ENCODE results near the gene CDH26.
"Not testable (repeated sequence)": the region's sequence is repeated elsewhere in the genome, so short reads cannot be mapped to it uniquely, and the experiment has no call there.

Gene CDH26

GRCh38 chr20:59940129-59940955 lies 17.9 kb upstream of the CDH26 start, which contains the start of the genes FAM217B and PPP1R3D:
Gene FAM217B (plus strand): TSS chr20:59940389. CDS start chr20:59943944, 3,555 bp downstream.
Gene PPP1R3D (minus strand): TSS chr20:59940305. CDS start chr20:59939931, 374 bp downstream.
- DNase-seq (ENCODE audit: low read depth in 2 of 2, low spot score in 1 of 2) = peak; percentile 69 to 78

GRCh38 chr20:59940956-59941294 lies 17.3 kb upstream of the CDH26 start:
- DNase-seq (ENCODE audit: low read depth in 2 of 2, low spot score in 1 of 2) = no peak

- DNase-seq (ENCODE audit: low read depth in 2 of 2, low spot score in 1 of 2) = no peak
These were observed 16.0 kb upstream of the CDH26 start for GRCh38 chr20:59942245-59942644.

- DNase-seq (ENCODE audit: low read depth in 2 of 2, low spot score in 1 of 2) = no peak
These were observed 13.5 kb upstream of the CDH26 start for GRCh38 chr20:59944726-59945125.

- no peak for DNase-seq (ENCODE audit: low read depth in 2 of 2, low spot score in 1 of 2)
These were observed 13.0 kb upstream of the CDH26 start for GRCh38 chr20:59945175-59945574.

- no peak for DNase-seq (ENCODE audit: low read depth in 2 of 2, low spot score in 1 of 2)
These were observed 12.5 kb upstream of the CDH26 start for GRCh38 chr20:59945731-59946130.

GRCh38 chr20:59947376-59947775 lies 10.8 kb upstream of the CDH26 start:
- no peak for DNase-seq (ENCODE audit: low read depth in 2 of 2, low spot score in 1 of 2)

- no peak for DNase-seq (ENCODE audit: low read depth in 2 of 2, low spot score in 1 of 2)
These were observed 10.0 kb upstream of the CDH26 start for GRCh38 chr20:59948212-59948611.

GRCh38 chr20:59948828-59949720 lies 9.1 kb upstream of the CDH26 start:
- no peak for DNase-seq (ENCODE audit: low read depth in 2 of 2, low spot score in 1 of 2)

- DNase-seq (ENCODE audit: low read depth in 2 of 2, low spot score in 1 of 2) = no peak
These were observed 8.3 kb upstream of the CDH26 start for GRCh38 chr20:59949911-59950310.

GRCh38 chr20:59954718-59955117 lies 3.5 kb upstream of the CDH26 start:
- DNase-seq (ENCODE audit: low read depth in 2 of 2, low spot score in 1 of 2) = no peak

GRCh38 chr20:59955131-59955796 lies 3.0 kb upstream of the CDH26 start:
- no peak for DNase-seq (ENCODE audit: low read depth in 2 of 2, low spot score in 1 of 2)

GRCh38 chr20:59957568-59957967 lies 655 bp upstream of the CDH26 start:
- not testable (repeated sequence) for DNase-seq (ENCODE audit: low read depth in 2 of 2, low spot score in 1 of 2)

GRCh38 chr20:59958626-59959025 lies 403 bp downstream of the CDH26 start:
- DNase-seq (ENCODE audit: low read depth in 2 of 2, low spot score in 1 of 2) = no peak

GRCh38 chr20:59961423-59961822 lies 3.2 kb downstream of the CDH26 start:
- no peak for DNase-seq (ENCODE audit: low read depth in 2 of 2, low spot score in 1 of 2)

- no peak for DNase-seq (ENCODE audit: low read depth in 2 of 2, low spot score in 1 of 2)
These were observed 3.9 kb downstream of the CDH26 start for GRCh38 chr20:59962155-59962554.

- DNase-seq (ENCODE audit: low read depth in 2 of 2, low spot score in 1 of 2) = no peak
These were observed 8.2 kb downstream of the CDH26 start for GRCh38 chr20:59966428-59966827.

GRCh38 chr20:59971428-59971827 lies 13.2 kb downstream of the CDH26 start:
- no peak for DNase-seq (ENCODE audit: low read depth in 2 of 2, low spot score in 1 of 2)

GRCh38 chr20:59972037-59972801 lies 14.0 kb downstream of the CDH26 start:
- no peak for DNase-seq (ENCODE audit: low read depth in 2 of 2, low spot score in 1 of 2)

GRCh38 chr20:59976156-59976782 lies 18.0 kb downstream of the CDH26 start:
- DNase-seq (ENCODE audit: low read depth in 2 of 2, low spot score in 1 of 2) = no peak

Data from stimulated activated CD8-positive, alpha-beta memory T cell treated with anti-CD3 and anti-CD28 coated beads, Interleukin-4, amount 100 ng/mL, for 1 hour (primary cell).